Breast epithelium (tissue), 3 donors: ENCODE measurements around the gene BNC2.

Experiments
- POLR2A ChIP-seq: fragments of 450-650 bp; IDR thresholded peaks from one replicate; pipeline ENCODE4 v1.6.1; 2016; ENCODE audit warnings: antibody characterized with exemption, mild to moderate bottlenecking, moderate library complexity
- TF ChIP-seq, protein P1 (sequence below), 3 donors: fragments of 450-650 bp; IDR thresholded peaks; one replicate each; pipeline ENCODE4 v1.5.1; 2016 to 2017; ENCODE audit warnings: antibody characterized with exemption in 3 of 3, mild to moderate bottlenecking in 3 of 3, moderate library complexity in 3 of 3

- TF ChIP-seq, protein P1, sequence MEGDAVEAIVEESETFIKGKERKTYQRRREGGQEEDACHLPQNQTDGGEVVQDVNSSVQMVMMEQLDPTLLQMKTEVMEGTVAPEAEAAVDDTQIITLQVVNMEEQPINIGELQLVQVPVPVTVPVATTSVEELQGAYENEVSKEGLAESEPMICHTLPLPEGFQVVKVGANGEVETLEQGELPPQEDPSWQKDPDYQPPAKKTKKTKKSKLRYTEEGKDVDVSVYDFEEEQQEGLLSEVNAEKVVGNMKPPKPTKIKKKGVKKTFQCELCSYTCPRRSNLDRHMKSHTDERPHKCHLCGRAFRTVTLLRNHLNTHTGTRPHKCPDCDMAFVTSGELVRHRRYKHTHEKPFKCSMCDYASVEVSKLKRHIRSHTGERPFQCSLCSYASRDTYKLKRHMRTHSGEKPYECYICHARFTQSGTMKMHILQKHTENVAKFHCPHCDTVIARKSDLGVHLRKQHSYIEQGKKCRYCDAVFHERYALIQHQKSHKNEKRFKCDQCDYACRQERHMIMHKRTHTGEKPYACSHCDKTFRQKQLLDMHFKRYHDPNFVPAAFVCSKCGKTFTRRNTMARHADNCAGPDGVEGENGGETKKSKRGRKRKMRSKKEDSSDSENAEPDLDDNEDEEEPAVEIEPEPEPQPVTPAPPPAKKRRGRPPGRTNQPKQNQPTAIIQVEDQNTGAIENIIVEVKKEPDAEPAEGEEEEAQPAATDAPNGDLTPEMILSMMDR (IDR thresholded peaks at IDR 0.05): no peak
- TF ChIP-seq POLR2A: no peak
These were observed 96.9 kb downstream of the BNC2 start for GRCh38 chr9:16773617-16774016.
